GM18951 (cell line): ENCODE results near the gene HOXB8.

Experiments used
- POLR2A ChIP-seq: IDR thresholded peaks from 4 replicates; pipeline ENCODE4 v1.6.1; 2011; ENCODE audit warnings: mild to moderate bottlenecking; ENCODE audit not compliant: insufficient read length, insufficient read depth; ENCODE audit errors: extremely low read depth
- in situ Hi-C: fragments of 300-500 bp; cut with MboI; formaldehyde crosslinking; loops from one replicate; pipeline ENCODE4 v1.12.0; 2022; ENCODE audit warnings: low sequenced_read_pairs, mixed read lengths, inconsistent platforms; ENCODE audit not compliant: unreplicated experiment

HOXB8 gene

DNA sequence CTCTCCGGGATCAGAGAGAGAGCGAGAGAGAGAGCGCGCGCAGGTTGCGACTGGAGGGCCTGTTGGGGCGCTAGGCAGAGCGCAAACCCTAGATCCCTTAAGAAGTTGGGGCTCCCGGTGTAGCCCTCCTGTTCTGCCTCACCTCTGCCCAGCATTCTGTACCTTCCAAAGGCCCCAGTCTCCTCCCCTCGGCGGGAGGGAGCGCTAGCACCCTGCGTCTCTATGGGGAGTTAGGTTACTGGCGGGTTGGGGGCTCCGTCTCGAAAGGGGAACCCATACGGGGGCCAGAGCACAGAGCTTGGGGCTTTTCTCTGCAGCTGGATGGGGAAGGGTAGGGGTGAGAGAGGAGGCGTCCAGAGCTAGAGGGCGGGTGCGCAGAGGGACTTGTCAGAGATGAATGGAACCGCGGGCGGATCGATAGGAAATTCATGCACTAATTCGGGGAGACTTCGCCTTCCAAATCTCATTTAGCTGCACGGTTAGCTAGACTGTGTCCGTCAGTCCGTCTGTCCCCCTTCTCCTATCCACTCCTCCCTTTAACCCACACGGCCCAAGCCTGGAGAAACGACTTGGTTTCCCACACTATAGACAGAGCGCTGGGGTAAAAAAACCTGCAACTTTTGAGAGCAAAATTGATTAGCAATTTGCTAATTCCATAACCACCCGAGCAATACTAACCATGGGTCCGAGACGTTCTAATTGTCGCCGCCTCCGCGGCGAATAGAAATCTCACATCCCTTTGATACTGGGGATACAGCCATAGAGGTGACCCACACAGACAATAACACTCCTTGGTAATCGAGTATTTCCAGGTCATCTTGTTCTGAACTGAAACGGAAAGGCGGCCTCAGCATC is 36.2 kb downstream of the HOXB8 start:
- in situ Hi-C loops: no loop called here
- TF ChIP-seq POLR2A: peak; percentile 71

DNA sequence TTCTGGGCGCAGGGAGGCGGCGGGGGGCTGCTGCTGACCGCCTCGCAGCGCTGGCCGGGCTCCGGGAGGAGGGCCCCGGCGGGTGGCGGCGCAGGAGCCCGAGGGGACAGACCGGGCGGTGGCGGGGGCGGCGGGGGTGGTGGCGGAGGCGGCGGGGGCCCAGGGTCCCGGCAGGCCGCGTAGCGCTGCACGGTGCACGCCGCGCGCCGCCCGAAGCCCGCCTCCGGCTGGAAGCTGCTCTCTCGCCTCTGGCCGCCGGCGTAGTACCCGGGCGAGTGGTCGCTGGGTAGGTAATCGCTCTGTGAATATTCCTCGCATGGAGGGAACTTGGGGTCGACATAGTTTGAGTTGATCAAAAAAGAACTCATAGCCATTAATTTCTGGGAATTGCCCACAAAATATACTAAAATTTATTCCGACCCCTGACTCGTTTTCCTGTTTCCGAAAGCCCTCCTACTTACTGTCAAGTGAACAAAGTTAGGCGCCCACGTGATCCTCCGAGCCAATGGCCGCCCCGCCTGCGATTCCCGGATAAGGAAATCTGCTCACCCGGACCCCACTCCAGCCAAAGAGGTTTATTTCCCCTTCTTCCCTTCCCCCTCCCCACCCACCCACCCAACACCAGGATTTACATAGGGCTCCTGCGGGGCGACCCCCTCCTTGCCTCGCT is 37.0 kb downstream of the HOXB8 start, which contains the start of gene HOXB4:
Gene HOXB4, minus strand, starts transcription at position 405 of the 670 bp plus-strand sequence. Its CDS starts 31 bp downstream, at position 374.
- no peak for TF ChIP-seq POLR2A
- in situ Hi-C loops: no loop called here

DNA sequence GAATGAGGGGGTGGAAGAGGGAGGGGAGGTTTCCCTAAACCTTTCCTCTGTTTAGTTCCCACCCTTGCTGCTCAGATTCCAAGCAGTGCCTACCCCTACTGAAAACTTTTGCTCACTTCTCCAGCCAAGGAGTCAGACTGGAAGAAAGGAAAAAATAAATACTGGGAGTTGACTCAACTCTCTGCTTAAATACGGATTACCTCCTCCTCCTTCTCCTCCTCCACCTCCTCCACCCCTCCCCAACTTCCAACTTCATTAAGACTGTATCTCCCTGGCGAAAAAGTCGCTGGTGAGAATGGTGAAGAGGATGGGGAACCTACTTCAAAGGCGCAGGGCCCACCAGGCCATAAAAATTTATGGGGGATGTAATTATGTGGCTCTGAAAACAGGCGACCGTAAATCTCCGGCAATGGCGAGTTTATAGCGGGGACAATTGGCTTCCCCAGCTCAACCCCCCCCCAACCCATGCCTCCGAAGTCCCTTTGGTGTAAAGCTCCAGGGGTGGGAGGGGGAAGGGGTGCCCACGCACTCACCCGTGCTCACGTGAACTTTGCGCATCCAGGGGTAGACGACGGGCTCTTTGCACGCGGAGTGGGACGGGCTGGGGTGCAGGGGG is 37.7 kb downstream of the HOXB8 start:
- TF ChIP-seq POLR2A: no peak
- in situ Hi-C loops: no loop called here

GRCh38 chr17:48576479-48577309 is 38.4 kb downstream of the HOXB8 start:
- TF ChIP-seq POLR2A: no peak
- in situ Hi-C loops: no loop called here

GRCh38 chr17:48575673-48576478 is 39.2 kb downstream of the HOXB8 start:
- in situ Hi-C loops: no loop called here

GRCh38 chr17:48575066-48575582 is 40.0 kb downstream of the HOXB8 start:
- in situ Hi-C loops: no loop called here
- no peak for TF ChIP-seq POLR2A

More at GRCh38 chr17:48575673-48576478, 39.2 kb downstream of the HOXB8 start:
- no peak for TF ChIP-seq POLR2A

- no peak for TF ChIP-seq POLR2A
- in situ Hi-C loops: no loop called here
Observed at GRCh38 chr17:48574505-48575065, 40.5 kb downstream of the HOXB8 start.

DNA sequence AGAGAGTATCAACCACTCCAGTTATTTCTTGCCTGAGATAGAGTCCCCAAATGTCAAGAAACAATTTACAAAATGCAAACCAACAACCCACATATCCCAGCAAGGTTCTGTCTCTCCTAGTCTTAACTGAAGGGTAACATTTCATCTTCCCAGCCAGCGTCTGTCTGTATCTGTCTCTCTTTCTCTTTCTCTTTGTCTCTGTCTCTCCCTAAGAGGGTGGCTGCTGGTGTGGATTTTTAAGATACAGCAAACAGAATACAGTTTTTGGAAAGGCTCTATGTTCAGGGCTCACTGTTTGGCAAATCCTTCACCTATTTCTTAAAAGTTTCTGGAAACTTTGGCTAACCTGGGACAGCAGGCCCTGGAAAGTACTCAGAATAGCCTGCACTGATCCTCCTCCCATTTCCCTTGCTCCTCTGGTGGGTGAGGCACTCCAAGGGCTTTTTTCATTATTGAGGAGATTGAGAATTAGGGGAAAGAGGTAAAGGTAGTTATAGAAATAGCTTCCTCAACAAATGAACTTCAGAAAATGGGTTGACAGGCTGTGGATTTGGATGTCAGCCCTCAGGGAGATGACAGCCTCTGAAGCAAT is 43.2 kb downstream of the HOXB8 start:
- in situ Hi-C loops: no loop called here
- no peak for TF ChIP-seq POLR2A

DNA sequence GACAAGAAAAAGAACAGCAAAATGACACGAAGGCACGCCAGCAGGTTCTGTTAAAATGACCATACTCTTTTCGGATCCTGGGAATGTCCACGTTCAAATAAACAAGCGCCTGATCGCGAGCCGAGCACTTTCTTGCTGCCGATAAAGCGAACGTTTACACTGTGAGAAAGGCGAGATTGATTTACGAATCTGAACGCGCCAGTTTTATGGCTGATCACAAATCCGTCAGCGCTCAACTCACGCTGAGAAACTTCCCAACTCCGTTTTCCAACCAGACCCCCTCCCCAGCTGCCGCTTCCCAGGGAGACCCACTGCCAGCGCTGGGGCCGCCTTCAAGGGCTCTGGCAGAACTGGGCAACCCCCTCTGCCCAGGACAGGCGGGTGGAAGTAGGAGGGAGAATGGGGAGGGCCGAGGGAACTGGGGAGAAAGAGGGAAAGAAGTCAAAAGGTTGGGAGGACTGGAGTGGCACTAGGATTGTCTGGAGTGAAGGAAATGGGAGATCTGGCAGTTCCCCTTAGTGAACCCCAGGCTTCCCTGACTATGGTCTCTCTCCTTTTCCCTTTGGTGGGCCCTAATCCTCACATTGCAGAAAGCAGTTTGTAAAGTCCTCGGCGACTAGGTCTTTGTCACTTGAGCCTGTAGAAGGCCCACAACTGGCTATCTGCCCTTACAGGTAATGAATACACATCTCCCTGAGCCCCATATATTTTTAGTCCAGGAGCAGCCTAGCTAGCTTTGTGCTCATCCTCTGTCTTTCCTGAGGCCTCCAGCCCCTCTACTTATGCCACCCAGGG is 43.9 kb downstream of the HOXB8 start:
- in situ Hi-C loops: no loop called here
- TF ChIP-seq POLR2A: no peak

DNA sequence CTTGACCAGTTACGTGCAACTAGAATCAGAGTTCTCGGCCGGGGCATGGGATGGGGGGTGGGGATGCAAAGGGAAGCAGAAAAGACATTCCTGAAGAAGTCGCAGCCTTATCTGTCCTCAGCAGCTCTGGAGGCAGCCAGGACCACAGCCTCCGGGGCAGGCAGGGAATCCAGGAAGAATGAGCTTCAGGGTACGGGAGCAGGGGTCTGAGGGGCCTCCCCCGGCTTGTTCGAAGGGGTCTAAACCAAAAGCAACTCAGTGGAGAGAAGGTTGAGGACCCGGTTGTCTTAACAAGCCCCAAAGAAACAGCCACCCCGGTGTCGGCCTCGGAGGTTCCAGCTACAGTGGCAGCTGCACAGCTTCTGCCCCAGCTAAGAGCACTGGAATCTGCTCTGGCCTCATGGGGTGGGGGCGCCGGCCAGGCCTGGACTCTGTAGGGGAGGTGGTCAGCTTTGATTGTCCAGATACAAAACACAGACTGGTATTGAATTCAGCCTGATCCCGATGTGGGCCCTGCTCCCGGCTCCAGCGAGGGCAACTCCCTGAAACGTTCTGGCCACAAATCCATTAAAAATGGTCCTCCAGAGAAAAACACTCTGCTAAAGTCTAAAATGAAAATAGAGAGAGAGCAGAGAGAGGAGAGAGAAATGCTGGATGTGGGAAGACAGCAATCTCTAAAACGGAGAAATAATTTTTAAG is 44.6 kb downstream of the HOXB8 start:
- no peak for TF ChIP-seq POLR2A
- in situ Hi-C loops: no loop called here
